GM21515 (cell line): ENCODE data around the gene SH3RF2.
A peak's percentile ranks its signal among the peaks of the same experiment; 100 is the strongest.
"Not testable (repeated sequence)": the region's sequence is repeated elsewhere in the genome, so short reads cannot be mapped to it uniquely, and the experiment has no call there.

Experiments used
- ATAC-seq: cut with Tn5 transposase; IDR thresholded peaks from one replicate; pipeline ENCODE4 v1.9.1; 2021; ENCODE audit not compliant: unreplicated experiment

SH3RF2 gene, protein sequence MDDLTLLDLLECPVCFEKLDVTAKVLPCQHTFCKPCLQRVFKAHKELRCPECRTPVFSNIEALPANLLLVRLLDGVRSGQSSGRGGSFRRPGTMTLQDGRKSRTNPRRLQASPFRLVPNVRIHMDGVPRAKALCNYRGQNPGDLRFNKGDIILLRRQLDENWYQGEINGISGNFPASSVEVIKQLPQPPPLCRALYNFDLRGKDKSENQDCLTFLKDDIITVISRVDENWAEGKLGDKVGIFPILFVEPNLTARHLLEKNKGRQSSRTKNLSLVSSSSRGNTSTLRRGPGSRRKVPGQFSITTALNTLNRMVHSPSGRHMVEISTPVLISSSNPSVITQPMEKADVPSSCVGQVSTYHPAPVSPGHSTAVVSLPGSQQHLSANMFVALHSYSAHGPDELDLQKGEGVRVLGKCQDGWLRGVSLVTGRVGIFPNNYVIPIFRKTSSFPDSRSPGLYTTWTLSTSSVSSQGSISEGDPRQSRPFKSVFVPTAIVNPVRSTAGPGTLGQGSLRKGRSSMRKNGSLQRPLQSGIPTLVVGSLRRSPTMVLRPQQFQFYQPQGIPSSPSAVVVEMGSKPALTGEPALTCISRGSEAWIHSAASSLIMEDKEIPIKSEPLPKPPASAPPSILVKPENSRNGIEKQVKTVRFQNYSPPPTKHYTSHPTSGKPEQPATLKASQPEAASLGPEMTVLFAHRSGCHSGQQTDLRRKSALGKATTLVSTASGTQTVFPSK

GRCh38 chr5:145936401-145937131, at the start of gene SH3RF2:
Gene SH3RF2 (plus strand): TSS chr5:145936578. CDS start chr5:145937929, 1,351 bp downstream.
- ATAC-seq: no peak

- ATAC-seq: no peak
Observed at GRCh38 chr5:145887217-145887616, 49.2 kb upstream of the SH3RF2 start.

DNA sequence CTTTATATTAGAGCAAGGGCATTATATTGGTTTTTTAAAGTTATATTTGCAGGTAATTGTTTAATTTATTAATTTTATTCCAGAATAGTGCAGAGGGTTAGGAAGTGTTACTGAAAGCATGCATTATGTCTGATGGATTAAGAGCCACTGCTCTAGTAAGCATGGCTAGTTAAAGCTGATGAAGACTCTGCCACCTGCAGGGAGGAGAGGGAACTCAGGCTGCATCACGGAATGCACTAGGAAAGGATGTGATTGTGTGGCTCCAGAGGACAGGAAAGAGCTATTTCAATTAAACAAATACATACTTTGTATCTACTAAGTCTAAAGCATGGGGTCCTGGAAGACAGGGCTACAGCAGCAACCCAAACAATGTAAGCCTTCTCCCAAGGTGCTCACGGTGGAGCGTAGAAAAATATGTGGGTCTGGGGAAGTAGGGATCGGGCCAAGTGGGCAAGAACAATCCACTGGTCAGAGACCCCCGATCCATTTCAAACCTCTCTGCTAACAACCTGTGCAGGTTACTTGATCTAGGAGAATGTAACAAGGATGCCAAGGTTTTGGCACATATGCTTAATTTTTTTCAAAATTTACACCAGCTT, 48.3 kb upstream of the SH3RF2 start:
- no peak for ATAC-seq

- ATAC-seq: no peak
Observed at GRCh38 chr5:145889611-145890010, 46.8 kb upstream of the SH3RF2 start.

- not testable (repeated sequence) for ATAC-seq
Observed at GRCh38 chr5:145891378-145891777, 45.0 kb upstream of the SH3RF2 start.

- ATAC-seq: no peak
Observed at GRCh38 chr5:145898171-145898570, 38.2 kb upstream of the SH3RF2 start.

GRCh38 chr5:145902421-145902820, 34.0 kb upstream of the SH3RF2 start:
- no peak for ATAC-seq

DNA sequence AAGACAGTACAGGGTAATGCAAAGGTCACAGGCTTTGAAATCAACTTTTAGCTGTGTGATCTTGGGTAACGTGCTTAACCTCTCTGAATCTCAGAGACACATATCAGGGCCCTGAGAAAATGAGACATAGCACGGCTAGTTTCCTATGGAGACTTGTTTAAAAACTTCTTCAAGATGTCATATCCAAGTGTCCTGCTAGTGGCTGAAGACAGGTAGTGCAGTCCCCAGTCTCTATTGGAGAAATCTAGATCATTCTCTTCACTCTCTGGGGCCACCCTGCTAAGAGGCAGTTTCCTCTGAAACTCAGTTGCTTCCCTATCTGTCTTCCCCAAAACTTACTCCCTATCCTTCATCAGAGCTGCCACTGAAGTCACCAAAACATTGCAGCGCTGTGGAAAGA, 33.3 kb upstream of the SH3RF2 start:
- peak; percentile 56 for ATAC-seq

DNA sequence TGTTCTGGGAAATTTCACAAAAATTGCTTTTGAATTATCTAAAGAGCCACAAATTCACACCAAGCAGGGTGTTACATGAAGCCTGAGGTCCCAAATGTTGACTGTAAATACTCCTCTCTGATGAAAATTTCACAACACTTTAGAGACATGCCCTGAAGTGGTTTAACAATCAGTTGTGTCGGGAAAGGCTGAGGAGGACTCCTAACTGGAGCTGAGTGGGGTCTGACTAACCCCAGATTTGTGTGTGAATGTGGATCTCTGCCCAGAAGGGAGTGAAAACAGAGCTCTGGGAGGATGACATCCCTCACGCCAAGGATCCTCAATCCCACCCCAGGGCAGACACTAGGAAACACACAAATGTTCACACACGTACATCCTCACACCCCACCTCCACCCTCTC, 32.5 kb upstream of the SH3RF2 start:
- no peak for ATAC-seq

DNA sequence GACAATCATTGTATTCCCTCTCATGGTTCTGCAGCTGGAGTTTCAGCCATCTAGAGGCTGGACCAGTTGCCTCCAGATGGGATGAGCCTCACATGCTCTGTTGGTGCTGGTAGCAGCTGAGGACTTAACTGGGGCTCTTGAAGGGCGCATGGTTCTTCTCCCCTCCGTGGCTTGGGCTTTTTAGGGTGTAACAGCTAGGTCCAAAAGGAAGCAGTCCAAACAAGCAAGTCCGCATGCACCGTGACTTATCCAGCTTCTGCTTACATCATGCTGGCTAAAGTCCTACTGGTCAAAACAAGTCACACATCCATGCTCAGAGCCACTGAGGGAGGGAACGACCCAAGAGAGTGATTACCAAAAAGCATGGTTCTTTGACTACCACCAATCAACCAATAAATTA, 31.6 kb upstream of the SH3RF2 start:
- ATAC-seq: no peak

- ATAC-seq: no peak
Observed at GRCh38 chr5:145906401-145906800, 30.0 kb upstream of the SH3RF2 start.

- no peak for ATAC-seq
Observed at GRCh38 chr5:145908206-145908960, 28.0 kb upstream of the SH3RF2 start.

DNA sequence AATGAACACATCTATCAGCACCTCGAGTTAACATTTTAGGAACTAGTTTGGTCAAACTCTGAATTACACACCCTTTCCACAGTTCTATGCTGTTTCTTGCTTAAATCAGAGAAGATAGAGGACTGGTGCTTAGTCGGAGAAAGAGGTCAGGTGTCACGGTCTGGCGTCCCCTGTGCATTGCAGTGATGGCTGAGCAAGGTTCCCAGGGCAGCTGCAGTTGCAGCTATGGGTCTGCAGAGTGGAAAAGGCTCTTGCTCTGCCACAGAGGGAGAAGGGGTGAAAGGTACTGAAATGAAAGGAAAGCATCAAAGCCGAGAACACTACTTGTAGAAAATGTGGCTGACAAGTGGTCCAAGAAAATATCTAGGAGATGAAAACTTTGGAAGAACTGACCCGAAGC, 25.2 kb upstream of the SH3RF2 start:
- ATAC-seq: no peak

DNA sequence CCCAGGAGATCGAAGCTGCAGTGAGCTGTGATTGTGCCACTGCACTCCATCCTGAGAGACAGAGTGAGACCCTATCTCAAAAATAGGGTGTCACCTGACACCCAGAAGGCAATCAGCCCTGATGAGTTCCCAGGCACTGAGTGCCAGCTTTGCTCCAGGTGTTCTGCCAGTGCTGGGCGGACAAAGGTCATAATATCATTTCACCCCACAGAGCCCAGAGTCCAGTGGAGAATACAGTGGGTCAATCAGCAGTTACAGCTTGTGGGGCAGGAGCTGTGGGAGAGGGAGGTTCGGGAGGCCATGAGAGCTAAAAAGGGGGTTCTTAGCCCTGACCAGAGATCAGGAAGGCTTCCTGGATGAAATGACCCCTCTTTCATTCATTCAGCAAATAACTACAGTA, 24.4 kb upstream of the SH3RF2 start:
- no peak for ATAC-seq

- ATAC-seq: no peak
Observed at GRCh38 chr5:145912594-145912993, 23.8 kb upstream of the SH3RF2 start.

GRCh38 chr5:145913701-145914100, 22.7 kb upstream of the SH3RF2 start:
- ATAC-seq: no peak

- ATAC-seq: no peak
Observed at GRCh38 chr5:145915970-145916638, 20.3 kb upstream of the SH3RF2 start.

DNA sequence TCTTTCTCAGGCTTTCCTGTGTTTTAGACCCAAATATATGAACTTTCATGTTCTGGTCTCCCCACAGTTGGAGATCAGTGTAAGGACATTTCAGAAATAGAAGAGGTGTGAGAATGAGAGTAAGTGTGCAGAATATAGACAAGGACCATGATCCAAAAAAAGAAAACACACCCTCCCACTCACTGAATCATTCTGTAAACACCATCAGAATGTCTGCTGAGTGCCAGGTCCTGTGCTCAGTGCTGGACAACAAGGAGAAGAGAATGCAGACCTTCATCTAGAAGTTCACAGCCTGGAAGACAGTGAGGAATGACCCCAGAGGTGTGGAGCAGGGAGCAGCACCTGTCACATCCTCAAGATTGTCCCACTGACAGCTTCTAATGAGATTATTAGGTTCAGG, 19.1 kb upstream of the SH3RF2 start:
- no peak for ATAC-seq

DNA sequence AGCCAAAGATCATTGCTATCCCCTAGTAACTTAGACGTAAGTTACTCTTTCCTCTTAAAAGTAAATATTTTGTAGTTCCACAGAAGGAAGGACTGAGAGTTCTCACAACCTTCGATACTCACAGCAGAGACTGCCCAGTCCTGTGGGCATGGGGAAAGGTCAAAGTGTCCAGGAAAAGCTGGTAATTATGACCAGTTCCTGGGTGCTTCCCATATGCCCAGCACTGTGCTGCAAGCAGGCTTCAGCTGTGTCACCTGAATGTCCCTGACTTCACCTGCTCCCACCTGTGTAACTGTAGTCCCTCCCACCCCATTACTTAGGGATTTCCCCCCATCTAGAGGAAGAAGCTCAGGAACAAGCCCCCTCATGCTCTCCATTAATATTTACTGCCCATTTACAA, 18.0 kb upstream of the SH3RF2 start:
- no peak for ATAC-seq

- ATAC-seq: no peak
Observed at GRCh38 chr5:145919413-145919812, 17.0 kb upstream of the SH3RF2 start.
